HG03520 (cell line): Measurements from ENCODE around the gene CDC14B.

Experiments used
- ATAC-seq: cut with Tn5 transposase; IDR thresholded peaks from one replicate; pipeline ENCODE4 v1.9.1; 2021; ENCODE audit warnings: mild to moderate bottlenecking, moderate library complexity; ENCODE audit not compliant: unreplicated experiment

CDC14B gene

GRCh38 chr9:96450613-96451528 is 168.8 kb downstream of the CDC14B start:
- ATAC-seq, result peak; percentile 0
